T-helper 17 cell (primary cell): ENCODE results near the gene ACTN2. TPM values are rescaled to one million over a fixed set of nuclear protein-coding genes. Genes with fewer than 3 reads are reported as not detected.

Experiments
- ATAC-seq: fragments of 150-1000 bp; cut with Tn5 transposase; 2 replicates; pipeline ENCODE4 v1.10.0; 2021; ENCODE audit warnings: mild to moderate bottlenecking, moderate library complexity
- DNase-seq, 3 donors: peaks; one replicate each; pipeline versions ENCODE4 v3.0.0 to v3.0.0-alpha.2; 2020 to 2021
- H3K9me3 ChIP-seq: one replicate; pipeline ENCODE4 v1.7.0; 2013; ENCODE audit warnings: low read length, mild to moderate bottlenecking; ENCODE audit not compliant: control insufficient read depth, poor library complexity, severe bottlenecking
- H3K27ac Mint-ChIP-seq: one replicate; pipeline ENCODE4 v1.8.0; 2022; ENCODE audit warnings: mild to moderate bottlenecking, moderate library complexity, mixed read lengths
- H3K27me3 Mint-ChIP-seq: one replicate; pipeline ENCODE4 v1.8.0; 2022; ENCODE audit warnings: mixed read lengths
- H3K36me3 Mint-ChIP-seq: one replicate; pipeline ENCODE4 v1.8.0; 2022; ENCODE audit warnings: low read depth, mixed read lengths
- H3K4me1 Mint-ChIP-seq: one replicate; pipeline ENCODE4 v1.8.0; 2022; ENCODE audit warnings: mild to moderate bottlenecking, mixed read lengths
- H3K4me3 Mint-ChIP-seq: one replicate; pipeline ENCODE4 v1.8.0; 2022; ENCODE audit warnings: mild to moderate bottlenecking, moderate library complexity, mixed read lengths
- total RNA-seq, 4 donors: library from RNA in 2 of 4; stranded (reverse) in 2 of 4; gene quantifications; one replicate each; pipeline ENCODE4 v1.2.3 and lab custom pipeline; 2022 to 2026

ACTN2 gene
- total RNA-seq, 2 donors from 2014 or later, result not detected

DNA sequence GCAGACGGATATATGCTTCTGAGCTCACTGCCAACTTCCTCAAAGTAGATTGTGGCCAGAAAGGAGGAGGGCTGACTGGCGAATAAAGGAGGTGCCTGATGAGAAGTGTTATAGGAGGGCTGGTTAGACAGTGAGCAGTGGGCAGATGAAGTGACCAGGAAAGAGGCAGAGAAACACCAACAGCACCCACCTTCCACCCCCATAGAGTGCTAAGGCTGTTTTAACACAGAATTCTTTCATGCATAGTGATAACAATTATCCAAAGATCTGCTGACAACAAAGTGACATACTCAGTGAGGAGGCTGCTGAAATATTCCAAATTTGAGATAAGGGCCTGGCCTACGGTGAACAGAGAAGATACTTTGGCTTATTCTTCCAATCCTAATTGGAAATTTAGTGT is 87.6 kb downstream of the ACTN2 start:
- peaks cover 5% of the 10 kb centered on the region for H3K36me3 Mint-ChIP-seq
- DNase-seq (no peak), ATAC-seq (no peak)
- H3K4me1 Mint-ChIP-seq, result no peaks in the 10 kb centered on the region
- peaks cover 50% of the 10 kb centered on the region for H3K27me3 Mint-ChIP-seq
- H3K4me3 Mint-ChIP-seq, result no peak overlapping the region
- H3K27ac Mint-ChIP-seq, result no peak overlapping the region
- H3K9me3 ChIP-seq, result no peaks in the 10 kb centered on the region

GRCh38 chr1:236774926-236775325 is 88.6 kb downstream of the ACTN2 start:
- Mint-ChIP-seq H3K27me3 (peaks cover 40% of the 10 kb centered on the region), H3K27ac (no peak overlapping the region), H3K36me3 (peaks cover 5% of the 10 kb centered on the region), H3K4me1 (no peaks in the 10 kb centered on the region), H3K4me3 (no peak overlapping the region)
- DNase-seq (no peak), ATAC-seq (no peak)
- H3K9me3 ChIP-seq, result peaks cover 3% of the 10 kb centered on the region

DNA sequence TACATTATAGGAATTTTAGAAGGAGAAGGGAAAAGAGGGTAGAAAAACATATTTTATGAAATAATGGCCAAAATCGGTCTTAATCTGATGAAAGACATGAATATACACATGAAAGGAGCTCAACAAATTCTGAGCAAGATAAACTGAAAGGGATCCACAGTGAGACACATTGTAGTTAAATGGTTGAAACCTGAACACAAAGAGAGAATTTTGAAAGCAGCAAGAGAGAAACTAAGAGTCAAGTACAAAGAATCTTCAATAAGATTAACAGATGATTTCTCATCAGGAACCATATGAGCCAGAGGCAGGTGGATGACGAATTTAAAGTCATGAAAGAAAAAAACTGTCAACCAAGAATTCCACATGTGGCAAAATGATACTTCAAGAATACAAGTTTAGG is 93.0 kb downstream of the ACTN2 start:
- Mint-ChIP-seq H3K4me1 (no peaks in the 10 kb centered on the region), H3K4me3 (no peak overlapping the region), H3K36me3 (peaks cover 2% of the 10 kb centered on the region), H3K27me3 (peaks cover 16% of the 10 kb centered on the region), H3K27ac (no peak overlapping the region)
- DNase-seq (no peak), ATAC-seq (no peak)
- H3K9me3 ChIP-seq, result peaks cover 3% of the 10 kb centered on the region

GRCh38 chr1:236785477-236785876 is 99.2 kb downstream of the ACTN2 start:
- Mint-ChIP-seq H3K27me3 (peaks cover 15% of the 10 kb centered on the region), H3K4me3 (no peak overlapping the region), H3K4me1 (no peaks in the 10 kb centered on the region), H3K36me3 (no peaks in the 10 kb centered on the region), H3K27ac (no peak overlapping the region)
- no peaks in the 10 kb centered on the region for H3K9me3 ChIP-seq
- DNase-seq, result no peak
- no peak for ATAC-seq

GRCh38 chr1:236786453-236786852 is 100.2 kb downstream of the ACTN2 start:
- DNase-seq (no peak), ATAC-seq (no peak)
- Mint-ChIP-seq H3K4me1 (no peaks in the 10 kb centered on the region), H3K27ac (no peak overlapping the region), H3K36me3 (no peaks in the 10 kb centered on the region), H3K4me3 (no peak overlapping the region), H3K27me3 (peaks cover 13% of the 10 kb centered on the region)
- no peaks in the 10 kb centered on the region for H3K9me3 ChIP-seq

DNA sequence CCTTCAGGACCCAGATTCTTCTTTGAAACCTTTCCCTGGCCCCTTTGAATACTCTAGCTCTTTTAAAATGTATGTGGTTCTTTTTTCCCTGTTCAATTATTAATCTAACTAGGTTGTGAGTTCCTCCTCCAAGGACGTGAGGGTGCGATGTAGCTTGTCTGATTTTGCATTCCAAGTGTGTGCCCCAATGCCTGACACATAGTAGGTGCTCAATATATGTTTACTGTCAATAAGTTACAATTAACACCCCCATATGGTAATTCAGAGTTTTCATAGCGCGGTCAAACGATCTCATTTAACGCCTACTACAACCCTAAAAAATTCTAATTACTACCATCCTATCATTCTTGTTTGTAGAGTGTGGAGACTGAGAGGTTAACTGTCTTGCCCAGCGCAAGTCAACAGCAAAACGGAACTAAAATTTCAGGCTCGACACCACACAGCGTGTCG is 108.3 kb downstream of the ACTN2 start:
- H3K27ac Mint-ChIP-seq, result peak overlapping the region; percentile 99
- peaks cover 15% of the 10 kb centered on the region for H3K27me3 Mint-ChIP-seq
- H3K4me3 Mint-ChIP-seq, result peak overlapping the region; percentile 97
- DNase-seq, result no peak
- no peaks in the 10 kb centered on the region for H3K9me3 ChIP-seq
- H3K4me1 Mint-ChIP-seq, result peaks cover 28% of the 10 kb centered on the region
- peak; percentile 15 for ATAC-seq
- peaks cover 3% of the 10 kb centered on the region for H3K36me3 Mint-ChIP-seq

DNA sequence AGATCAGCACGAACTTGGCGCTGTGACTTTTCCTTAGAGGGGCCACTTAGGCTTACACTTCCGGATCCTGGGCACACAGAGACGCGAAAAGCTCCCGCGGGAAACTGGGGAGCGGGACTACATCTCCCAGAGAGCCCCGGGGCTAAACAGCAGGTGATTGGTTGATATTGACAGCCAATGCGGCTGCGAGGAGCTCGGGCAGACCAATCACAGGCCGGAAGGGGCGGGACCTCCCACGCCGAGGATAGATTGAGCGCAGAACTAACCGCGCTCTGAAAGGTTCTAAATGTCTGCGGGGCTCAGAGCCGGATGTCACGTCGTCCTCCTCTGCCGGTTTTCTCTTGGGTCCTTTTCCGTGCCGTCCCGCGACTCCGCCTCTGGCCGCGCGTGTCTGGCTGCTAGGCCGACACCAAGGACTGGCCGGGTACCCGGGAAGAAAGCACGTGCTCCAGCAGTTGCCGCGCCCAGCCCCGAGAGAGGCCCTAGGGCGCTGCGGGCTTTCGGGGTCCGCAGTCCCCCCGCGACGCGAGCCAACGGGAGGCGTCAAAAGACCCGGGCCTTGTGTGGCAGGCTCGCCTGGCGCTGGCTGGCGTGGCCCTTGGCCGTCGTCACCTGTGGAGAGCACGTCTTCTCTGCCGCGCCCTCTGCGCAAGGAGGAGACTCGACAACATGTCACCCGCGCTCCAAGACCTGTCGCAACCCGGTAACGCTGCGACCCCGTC is 108.9 kb downstream of the ACTN2 start, which contains the start of gene MTR:
MTR (plus strand) TSS at position 258 of the 722 bp plus-strand sequence; CDS start at position 670, 412 bp downstream.
- DNase-seq (peak; percentile 87 to 91 (median 91)), ATAC-seq (peak; percentile 91)
- peaks cover 3% of the 10 kb centered on the region for H3K36me3 Mint-ChIP-seq
- peaks cover 13% of the 10 kb centered on the region for H3K27me3 Mint-ChIP-seq
- H3K4me1 Mint-ChIP-seq, result peaks cover 30% of the 10 kb centered on the region
- peak within 1 kb of the TSS; percentile 99 for H3K27ac Mint-ChIP-seq
- no peaks in the 10 kb centered on the region for H3K9me3 ChIP-seq
- peak within 1 kb of the TSS; percentile 97 for H3K4me3 Mint-ChIP-seq

DNA sequence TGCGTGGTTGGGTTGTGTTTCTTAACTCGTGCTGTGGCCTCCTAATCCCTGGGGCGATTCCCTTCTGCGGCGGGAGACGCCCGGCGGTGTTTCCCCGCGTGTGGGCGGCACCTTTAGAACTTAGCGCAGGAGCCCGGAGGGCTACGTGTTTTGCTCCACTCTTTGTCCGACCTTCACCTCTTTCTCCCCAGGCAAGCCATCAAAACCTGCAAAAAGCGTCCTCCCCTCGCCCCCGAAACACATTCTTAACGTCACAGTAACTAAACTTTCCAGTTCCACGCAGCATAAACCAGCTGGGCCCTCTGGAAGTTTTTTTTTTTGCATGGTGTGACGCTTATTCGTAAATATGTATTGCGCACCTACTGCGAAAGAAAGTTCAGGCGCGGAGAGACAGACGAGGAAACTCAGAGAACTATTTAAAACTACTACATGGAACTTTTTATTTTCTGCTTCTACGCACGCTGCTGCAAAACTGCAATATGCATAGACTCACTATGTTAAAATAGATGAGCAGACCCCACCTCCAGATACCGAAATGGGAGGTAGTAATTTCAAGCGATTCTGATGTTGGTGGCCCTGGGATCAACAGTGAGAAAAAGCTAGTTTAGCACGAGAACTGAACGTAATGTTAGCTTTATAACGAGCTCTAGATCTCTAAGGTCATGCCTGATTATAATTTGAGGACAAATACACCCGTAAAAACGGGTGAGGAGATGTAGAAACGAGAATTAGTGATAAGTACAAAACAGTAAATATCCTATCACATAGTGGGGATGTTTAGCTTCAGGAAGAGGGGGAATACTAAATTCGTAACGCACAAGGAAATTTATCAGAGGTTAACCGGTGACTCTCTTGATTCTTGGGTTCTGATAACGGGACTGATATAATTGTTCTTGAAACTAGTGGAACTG is 109.7 kb downstream of the ACTN2 start:
- H3K4me3 Mint-ChIP-seq, result peak overlapping the region; percentile 97
- H3K9me3 ChIP-seq, result no peaks in the 10 kb centered on the region
- peaks cover 35% of the 10 kb centered on the region for H3K4me1 Mint-ChIP-seq
- H3K27ac Mint-ChIP-seq, result peak overlapping the region; percentile 99
- ATAC-seq (peak; percentile 70), DNase-seq (peak; percentile 57 to 68 (median 66))
- peaks cover 9% of the 10 kb centered on the region for H3K27me3 Mint-ChIP-seq
- peaks cover 3% of the 10 kb centered on the region for H3K36me3 Mint-ChIP-seq

GRCh38 chr1:236799001-236799400 is 112.7 kb downstream of the ACTN2 start:
- Mint-ChIP-seq H3K27me3 (no peaks in the 10 kb centered on the region), H3K4me1 (peaks cover 59% of the 10 kb centered on the region), H3K27ac (no peak overlapping the region), H3K36me3 (peaks cover 3% of the 10 kb centered on the region), H3K4me3 (no peak overlapping the region)
- ATAC-seq, result no peak
- H3K9me3 ChIP-seq, result no peaks in the 10 kb centered on the region
- no peak for DNase-seq

DNA sequence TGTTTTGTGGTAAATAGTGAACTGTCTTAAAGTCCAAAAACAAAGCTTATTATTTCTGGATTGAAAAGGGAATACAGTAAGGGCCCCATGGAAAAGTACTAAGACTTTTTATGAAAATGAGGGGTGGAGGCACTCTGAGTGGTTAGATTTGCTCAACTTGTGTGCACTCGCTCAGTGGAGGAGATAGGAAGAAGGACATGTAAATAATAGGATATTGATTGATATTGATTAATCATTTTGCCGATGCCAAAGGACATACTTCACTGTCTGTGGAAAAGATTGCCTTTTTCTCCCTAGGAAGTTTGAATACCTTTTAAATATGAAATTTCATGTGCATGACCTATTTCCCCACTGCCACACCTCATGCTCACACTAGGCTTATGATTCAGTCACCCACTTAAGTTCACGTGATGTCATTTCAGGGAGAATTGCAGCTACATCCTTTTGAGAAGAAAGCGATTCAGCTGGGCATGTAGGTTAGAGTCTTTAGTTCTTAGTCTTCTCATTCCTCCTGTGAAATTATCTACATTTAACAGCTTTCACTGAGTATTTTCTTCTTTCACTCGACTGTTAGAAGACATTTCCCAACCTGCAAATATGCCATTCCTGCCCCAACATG is 113.8 kb downstream of the ACTN2 start:
- H3K4me1 Mint-ChIP-seq, result peaks cover 55% of the 10 kb centered on the region
- H3K4me3 Mint-ChIP-seq, result no peak overlapping the region
- ATAC-seq (no peak), DNase-seq (no peak)
- H3K27ac Mint-ChIP-seq, result no peak overlapping the region
- no peaks in the 10 kb centered on the region for H3K9me3 ChIP-seq
- no peaks in the 10 kb centered on the region for H3K27me3 Mint-ChIP-seq
- peaks cover 7% of the 10 kb centered on the region for H3K36me3 Mint-ChIP-seq

GRCh38 chr1:236800623-236801022 is 114.3 kb downstream of the ACTN2 start:
- H3K36me3 Mint-ChIP-seq, result peaks cover 7% of the 10 kb centered on the region
- no peaks in the 10 kb centered on the region for H3K27me3 Mint-ChIP-seq
- H3K9me3 ChIP-seq, result no peaks in the 10 kb centered on the region
- ATAC-seq, result no peak
- no peak for DNase-seq
- H3K4me3 Mint-ChIP-seq, result no peak overlapping the region
- H3K4me1 Mint-ChIP-seq, result peaks cover 54% of the 10 kb centered on the region
- H3K27ac Mint-ChIP-seq, result no peak overlapping the region

GRCh38 chr1:236802264-236802663 is 116.0 kb downstream of the ACTN2 start:
- Mint-ChIP-seq H3K4me1 (peaks cover 46% of the 10 kb centered on the region), H3K27me3 (no peaks in the 10 kb centered on the region), H3K27ac (peak overlapping the region; percentile 78), H3K36me3 (peaks cover 7% of the 10 kb centered on the region), H3K4me3 (no peak overlapping the region)
- ATAC-seq, result no peak
- H3K9me3 ChIP-seq, result no peaks in the 10 kb centered on the region
- DNase-seq, result no peak

DNA sequence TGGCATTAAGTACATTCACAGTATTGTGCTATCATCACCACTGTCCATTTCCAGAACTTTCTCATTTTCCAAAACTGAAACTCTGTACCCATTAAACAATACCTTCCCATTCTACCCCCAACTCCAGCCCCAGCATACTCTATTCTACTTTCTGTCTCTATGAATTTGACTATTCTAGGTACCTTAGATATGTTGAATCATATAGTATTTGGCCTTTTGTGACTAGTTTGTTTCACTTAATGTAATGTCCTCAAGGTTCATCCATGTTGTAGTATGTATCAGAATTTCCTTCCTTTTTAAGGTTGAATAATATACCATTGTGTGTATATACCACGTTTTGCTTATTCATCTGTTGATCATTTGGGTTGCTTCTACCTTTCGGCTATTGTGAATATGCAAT is 120.3 kb downstream of the ACTN2 start:
- peaks cover 12% of the 10 kb centered on the region for H3K36me3 Mint-ChIP-seq
- DNase-seq, result no peak
- no peak for ATAC-seq
- no peak overlapping the region for H3K4me3 Mint-ChIP-seq
- no peak overlapping the region for H3K27ac Mint-ChIP-seq
- no peaks in the 10 kb centered on the region for H3K27me3 Mint-ChIP-seq
- no peaks in the 10 kb centered on the region for H3K9me3 ChIP-seq
- peaks cover 31% of the 10 kb centered on the region for H3K4me1 Mint-ChIP-seq
